Measurements from ENCODE around the gene PTTG1IP.

PTTG1IP gene

GRCh38 chr21:44805226-44805625, 68.3 kb downstream of the PTTG1IP start:
- peaks cover 17 to 70% (median 42%) of the 10 kb centered on the region in 4 experiments for H3K36me3 ChIP-seq (ENCODE audit: control insufficient read depth in 4 of 4, insufficient read depth in 4 of 4, low read length in 3 of 4)
- POLR2A ChIA-PET = interaction anchor here (0.6 kb wide), 1 partner anchor 9 kb away, joined by 3 read pairs; no protein-coding TSS in a partner anchor
- 100% methylated on average over 1 of the region's 4 CpGs for WGBS (ENCODE audit: insufficient coverage)
- peaks cover 8 to 22% (median 20%) of the 10 kb centered on the region in 4 experiments for H3K4me1 ChIP-seq (ENCODE audit: control extremely low read depth in 1 of 4, control insufficient read depth in 4 of 4, insufficient read depth in 4 of 4, low read length in 3 of 4)
- H3K27ac ChIP-seq (ENCODE audit: insufficient read depth in 1 of 2, low read depth in 1 of 2, low read length in 2 of 2, poor library complexity in 1 of 2, severe bottlenecking in 2 of 2) = no peak overlapping the region
- no peak for DNase-seq
- H3K27me3 ChIP-seq (replicated peaks in 2 of 5; ENCODE audit: control insufficient read depth in 4 of 5, insufficient read depth in 5 of 5, low read length in 4 of 5) = no peaks in the 10 kb centered on the region
- CTCF ChIA-PET = interaction anchor here (0.8 to 2.4 kb wide), 3 partner anchors 10 to 81 kb away, joined by 3 to 10 read pairs (median 3); no protein-coding TSS in a partner anchor
- H3K9me3 ChIP-seq (ENCODE audit: control extremely low read depth in 1 of 5, control insufficient read depth in 4 of 5, insufficient read depth in 2 of 5, low read depth in 1 of 5, low read length in 4 of 5) = no peaks in the 10 kb centered on the region
- no peak overlapping the region for H3K4me3 ChIP-seq (ENCODE audit: control insufficient read depth in 1 of 7, extremely low read depth in 1 of 7, insufficient read depth in 4 of 7, low read depth in 2 of 7, low read length in 6 of 7)

DNA sequence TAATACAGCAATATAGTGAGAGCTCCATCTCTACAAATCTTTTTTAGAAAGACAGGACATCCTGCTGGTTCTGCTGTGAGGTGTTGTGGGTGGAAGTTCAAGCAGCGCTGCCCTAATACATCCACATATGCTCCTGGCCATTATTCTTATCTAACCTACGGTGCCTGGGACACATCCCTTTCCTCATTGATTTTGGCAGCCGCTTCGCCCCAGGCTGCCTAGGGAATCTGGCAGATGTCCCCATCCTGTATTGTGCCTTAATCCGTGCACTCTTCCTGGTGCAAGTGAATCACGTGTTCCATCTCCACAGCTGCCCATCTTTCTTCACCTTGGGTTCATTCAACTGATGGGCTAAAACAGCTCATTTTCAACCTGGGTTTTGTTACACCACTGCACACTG, 68.7 kb downstream of the PTTG1IP start:
- Histone ChIP-seq H3K9me3 (ENCODE audit: control extremely low read depth in 1 of 5, control insufficient read depth in 4 of 5, insufficient read depth in 2 of 5, low read depth in 1 of 5, low read length in 4 of 5) (no peaks in the 10 kb centered on the region), H3K27ac (ENCODE audit: insufficient read depth in 1 of 2, low read depth in 1 of 2, low read length in 2 of 2, poor library complexity in 1 of 2, severe bottlenecking in 2 of 2) (no peak overlapping the region), H3K4me1 (ENCODE audit: control extremely low read depth in 1 of 4, control insufficient read depth in 4 of 4, insufficient read depth in 4 of 4, low read length in 3 of 4) (peaks cover 8 to 26% (median 25%) of the 10 kb centered on the region in 4 experiments), H3K4me3 (ENCODE audit: control insufficient read depth in 1 of 7, extremely low read depth in 1 of 7, insufficient read depth in 4 of 7, low read depth in 2 of 7, low read length in 6 of 7) (no peak overlapping the region), H3K36me3 (ENCODE audit: control insufficient read depth in 4 of 4, insufficient read depth in 4 of 4, low read length in 3 of 4) (peaks cover 13 to 65% (median 38%) of the 10 kb centered on the region in 4 experiments), H3K27me3 (replicated peaks in 2 of 5; ENCODE audit: control insufficient read depth in 4 of 5, insufficient read depth in 5 of 5, low read length in 4 of 5) (no peaks in the 10 kb centered on the region)
- 98% methylated on average over 6 of the region's 6 CpGs for WGBS (ENCODE audit: insufficient coverage)
- ChIA-PET CTCF (interaction anchor here (0.8 to 2.4 kb wide), 3 partner anchors 11 to 82 kb away, joined by 3 to 10 read pairs (median 3); no protein-coding TSS in a partner anchor), POLR2A (no interaction called here)
- no peak for DNase-seq

DNA sequence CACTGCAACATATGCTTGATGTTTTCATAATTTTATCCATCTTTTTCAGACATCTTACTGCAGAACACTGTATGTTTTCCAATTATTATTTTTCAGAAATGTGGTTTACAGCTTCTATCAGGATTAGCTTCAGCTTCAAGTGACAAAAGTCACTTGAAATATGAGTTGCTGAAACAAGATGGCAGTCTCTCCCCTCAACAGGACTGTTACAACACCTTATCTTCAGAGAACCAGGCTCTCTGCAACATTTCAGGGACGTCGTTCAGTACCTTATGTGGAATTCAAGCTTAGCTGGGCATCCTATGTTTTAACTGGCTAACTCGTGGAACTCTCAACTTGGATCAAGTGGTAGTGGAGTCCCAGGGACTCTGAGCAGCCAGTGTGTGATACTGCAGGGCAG, 69.8 kb downstream of the PTTG1IP start:
- Histone ChIP-seq H3K27ac (ENCODE audit: insufficient read depth in 1 of 2, low read depth in 1 of 2, low read length in 2 of 2, poor library complexity in 1 of 2, severe bottlenecking in 2 of 2) (no peak overlapping the region), H3K9me3 (ENCODE audit: control extremely low read depth in 1 of 5, control insufficient read depth in 4 of 5, insufficient read depth in 2 of 5, low read depth in 1 of 5, low read length in 4 of 5) (no peaks in the 10 kb centered on the region), H3K4me3 (ENCODE audit: control insufficient read depth in 1 of 7, extremely low read depth in 1 of 7, insufficient read depth in 4 of 7, low read depth in 2 of 7, low read length in 6 of 7) (no peak overlapping the region), H3K36me3 (ENCODE audit: control insufficient read depth in 4 of 4, insufficient read depth in 4 of 4, low read length in 3 of 4) (peaks cover 19 to 59% (median 32%) of the 10 kb centered on the region in 4 experiments), H3K27me3 (replicated peaks in 2 of 5; ENCODE audit: control insufficient read depth in 4 of 5, insufficient read depth in 5 of 5, low read length in 4 of 5) (no peaks in the 10 kb centered on the region), H3K4me1 (ENCODE audit: control extremely low read depth in 1 of 4, control insufficient read depth in 4 of 4, insufficient read depth in 4 of 4, low read length in 3 of 4) (peaks cover 8 to 28% (median 28%) of the 10 kb centered on the region in 4 experiments)
- DNase-seq = peak in 2 of 3 donors; percentile 22 to 35
- ChIA-PET CTCF (interaction anchor here (0.7 to 2.4 kb wide), 5 partner anchors 9 to 115 kb away, joined by 3 to 10 read pairs (median 3); no protein-coding TSS in a partner anchor), POLR2A (no interaction called here)
- 65% methylated on average over 3 of the region's 3 CpGs for WGBS (ENCODE audit: insufficient coverage)

- POLR2A ChIA-PET = interaction anchor here (0.6 kb wide), 1 partner anchor 72 kb away, joined by 3 read pairs; no protein-coding TSS in a partner anchor
- Histone ChIP-seq H3K4me1 (ENCODE audit: control extremely low read depth in 1 of 4, control insufficient read depth in 4 of 4, insufficient read depth in 4 of 4, low read length in 3 of 4) (peaks cover 8 to 28% (median 28%) of the 10 kb centered on the region in 4 experiments), H3K27me3 (replicated peaks in 2 of 5; ENCODE audit: control insufficient read depth in 4 of 5, insufficient read depth in 5 of 5, low read length in 4 of 5) (no peaks in the 10 kb centered on the region), H3K9me3 (ENCODE audit: control extremely low read depth in 1 of 5, control insufficient read depth in 4 of 5, insufficient read depth in 2 of 5, low read depth in 1 of 5, low read length in 4 of 5) (no peaks in the 10 kb centered on the region), H3K36me3 (ENCODE audit: control insufficient read depth in 4 of 4, insufficient read depth in 4 of 4, low read length in 3 of 4) (peaks cover 18 to 61% (median 33%) of the 10 kb centered on the region in 4 experiments), H3K27ac (ENCODE audit: insufficient read depth in 1 of 2, low read depth in 1 of 2, low read length in 2 of 2, poor library complexity in 1 of 2, severe bottlenecking in 2 of 2) (peak overlapping the region in 1 of 2 experiments; percentile 79), H3K4me3 (ENCODE audit: control insufficient read depth in 1 of 7, extremely low read depth in 1 of 7, insufficient read depth in 4 of 7, low read depth in 2 of 7, low read length in 6 of 7) (peak overlapping the region; percentile 63 to 96 (median 81))
- DNase-seq = peak in 2 of 3 donors; percentile 26 to 36
- WGBS (ENCODE audit: insufficient coverage) = 41% methylated on average over 25 of the region's 32 CpGs
- CTCF ChIA-PET = interaction anchor here (1.2 to 2.4 kb wide), 5 partner anchors 9 to 292 kb away, joined by 3 to 10 read pairs (median 5); no protein-coding TSS in a partner anchor
Measured at GRCh38 chr21:44802396-44803153, 70.9 kb downstream of the PTTG1IP start.

- WGBS (ENCODE audit: insufficient coverage) = under 1% methylated on average over 78 of the region's 97 CpGs
- no peaks in the 10 kb centered on the region for H3K9me3 ChIP-seq (ENCODE audit: control extremely low read depth in 1 of 5, control insufficient read depth in 4 of 5, insufficient read depth in 2 of 5, low read depth in 1 of 5, low read length in 4 of 5)
- ChIA-PET POLR2A (interaction anchor here (0.6 to 0.7 kb wide), 2 partner anchors 73 to 114 kb away, joined by 3 read pairs; no protein-coding TSS in a partner anchor), CTCF (interaction anchor here (0.7 to 2.9 kb wide), 12 partner anchors 8 to 291 kb away, joined by 3 to 11 read pairs (median 4); no protein-coding TSS in a partner anchor)
- H3K36me3 ChIP-seq (ENCODE audit: control insufficient read depth in 4 of 4, insufficient read depth in 4 of 4, low read length in 3 of 4) = peaks cover 13 to 58% (median 28%) of the 10 kb centered on the region in 4 experiments
- H3K27me3 ChIP-seq (replicated peaks in 2 of 5; ENCODE audit: control insufficient read depth in 4 of 5, insufficient read depth in 5 of 5, low read length in 4 of 5) = no peaks in the 10 kb centered on the region
- peaks cover 8 to 28% (median 28%) of the 10 kb centered on the region in 4 experiments for H3K4me1 ChIP-seq (ENCODE audit: control extremely low read depth in 1 of 4, control insufficient read depth in 4 of 4, insufficient read depth in 4 of 4, low read length in 3 of 4)
- H3K4me3 ChIP-seq (ENCODE audit: control insufficient read depth in 1 of 7, extremely low read depth in 1 of 7, insufficient read depth in 4 of 7, low read depth in 2 of 7, low read length in 6 of 7) = peak within 1 kb of the TSS; percentile 63 to 96 (median 81)
- DNase-seq = peak; percentile 75 to 88 (median 82)
- H3K27ac ChIP-seq (ENCODE audit: insufficient read depth in 1 of 2, low read depth in 1 of 2, low read length in 2 of 2, poor library complexity in 1 of 2, severe bottlenecking in 2 of 2) = peak within 1 kb of the TSS; percentile 27 to 79
Measured at GRCh38 chr21:44801468-44802395, 71.8 kb downstream of the PTTG1IP start, which contains the start of gene UBE2G2. UBE2G2 (minus strand) TSS chr21:44801820; CDS start chr21:44801748, 72 bp downstream.

GRCh38 chr21:44800971-44801467, 72.5 kb downstream of the PTTG1IP start:
- H3K4me3 ChIP-seq (ENCODE audit: control insufficient read depth in 1 of 7, extremely low read depth in 1 of 7, insufficient read depth in 4 of 7, low read depth in 2 of 7, low read length in 6 of 7) = peak overlapping the region; percentile 63 to 96 (median 81)
- CTCF ChIA-PET = interaction anchor here (0.7 to 2.9 kb wide), 20 partner anchors 8 to 326 kb away, joined by 3 to 11 read pairs (median 3); no protein-coding TSS in a partner anchor
- DNase-seq = peak; percentile 52 to 62 (median 61)
- H3K27ac ChIP-seq (ENCODE audit: insufficient read depth in 1 of 2, low read depth in 1 of 2, low read length in 2 of 2, poor library complexity in 1 of 2, severe bottlenecking in 2 of 2) = peak overlapping the region in 1 of 2 experiments; percentile 79
- POLR2A ChIA-PET = interaction anchor here (0.7 kb wide), 1 partner anchor 114 kb away, joined by 3 read pairs; no protein-coding TSS in a partner anchor
- H3K36me3 ChIP-seq (ENCODE audit: control insufficient read depth in 4 of 4, insufficient read depth in 4 of 4, low read length in 3 of 4) = peaks cover 13 to 58% (median 25%) of the 10 kb centered on the region in 4 experiments
- H3K27me3 ChIP-seq (replicated peaks in 2 of 5; ENCODE audit: control insufficient read depth in 4 of 5, insufficient read depth in 5 of 5, low read length in 4 of 5) = no peaks in the 10 kb centered on the region
- H3K9me3 ChIP-seq (ENCODE audit: control extremely low read depth in 1 of 5, control insufficient read depth in 4 of 5, insufficient read depth in 2 of 5, low read depth in 1 of 5, low read length in 4 of 5) = no peaks in the 10 kb centered on the region
- H3K4me1 ChIP-seq (ENCODE audit: control extremely low read depth in 1 of 4, control insufficient read depth in 4 of 4, insufficient read depth in 4 of 4, low read length in 3 of 4) = peaks cover 8 to 28% (median 28%) of the 10 kb centered on the region in 4 experiments
- 12% methylated on average over 13 of the region's 17 CpGs for WGBS (ENCODE audit: insufficient coverage)
